GM12891 (cell line): ENCODE results near the gene BAIAP2L2.

Source experiments
- POLR2A ChIP-seq: IDR thresholded peaks from 2 replicates; pipeline ENCODE4 v1.6.1; 2011; ENCODE audit warnings: low read depth, low read length, control low read depth
- POLR2AphosphoS5 ChIP-seq: IDR thresholded peaks from 2 replicates; pipeline ENCODE4 v1.6.1; 2011; ENCODE audit warnings: low read depth, low read length, control low read depth
- SPI1 ChIP-seq: IDR thresholded peaks from 2 replicates; pipeline ENCODE4 v1.6.1; 2011; ENCODE audit warnings: low read depth, low read length, control low read depth
- TAF1 ChIP-seq: IDR thresholded peaks from 2 replicates; pipeline ENCODE4 v1.6.1; 2011; ENCODE audit warnings: low read depth, low read length, control low read depth

DNA sequence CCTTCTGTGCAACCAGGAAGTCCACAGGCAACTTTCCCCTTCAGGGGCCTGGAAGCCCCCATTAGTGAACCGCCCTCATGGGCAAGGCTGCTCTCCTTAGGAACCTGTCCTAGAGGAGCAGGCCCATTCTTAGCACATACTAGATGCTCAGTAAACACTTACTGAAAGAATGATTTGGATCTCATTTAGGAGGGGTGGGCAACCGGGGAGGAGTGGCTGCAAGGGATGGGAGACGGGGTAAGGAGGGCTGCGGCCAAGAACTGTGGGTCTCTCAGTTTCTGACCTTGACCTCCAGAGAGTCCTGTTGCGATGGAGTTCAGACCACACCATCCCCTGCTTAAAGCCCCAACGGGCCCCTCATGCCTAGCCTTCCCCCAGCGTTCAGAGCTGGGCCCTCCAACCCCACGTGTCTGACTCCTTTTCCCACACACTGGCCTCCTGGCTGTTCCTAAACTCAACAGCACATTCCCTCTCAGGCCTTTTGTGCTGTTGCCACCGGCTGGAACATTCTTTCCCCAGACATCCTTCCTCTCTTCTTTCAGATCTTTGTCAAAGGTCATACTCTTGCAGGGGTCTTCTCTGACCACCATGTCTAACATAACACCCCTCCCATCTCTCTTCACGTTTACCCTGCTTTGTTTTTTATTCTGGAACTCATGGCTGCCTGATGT is 74.0 kb downstream of the BAIAP2L2 start:
- no peak for TF ChIP-seq POLR2A
- TF ChIP-seq POLR2AphosphoS5: no peak
- no peak for TF ChIP-seq TAF1
- TF ChIP-seq SPI1: no peak
